ENCODE results near the gene CCDC121.

Gene CCDC121

DNA sequence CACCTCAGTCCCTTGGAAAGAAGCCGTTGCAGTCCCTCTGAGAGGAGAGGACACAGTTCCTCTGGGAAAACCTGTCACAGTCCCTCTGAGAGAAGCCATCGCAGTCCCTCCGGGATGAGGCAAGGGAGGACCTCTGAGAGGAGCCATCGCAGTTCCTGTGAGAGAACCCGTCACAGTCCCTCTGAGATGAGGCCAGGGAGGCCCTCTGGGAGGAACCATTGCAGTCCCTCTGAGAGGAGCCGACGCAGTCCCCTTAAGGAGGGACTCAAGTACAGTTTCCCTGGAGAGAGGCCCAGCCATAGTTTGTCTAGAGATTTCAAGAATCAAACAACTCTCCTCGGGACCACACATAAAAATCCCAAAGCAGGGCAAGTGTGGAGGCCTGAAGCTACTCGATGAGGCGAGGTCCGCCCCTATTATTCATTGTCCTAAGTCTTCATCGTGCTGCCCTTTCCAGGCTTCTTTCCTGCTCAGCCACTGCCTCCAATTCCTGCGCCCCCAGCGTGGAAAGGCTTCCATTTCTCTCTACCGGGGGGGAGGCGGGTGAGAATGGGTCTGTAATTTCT, 46.6 kb downstream of the CCDC121 start:
- no peak for DNase-seq (ENCODE audit: low read depth in 2 of 2)

DNA sequence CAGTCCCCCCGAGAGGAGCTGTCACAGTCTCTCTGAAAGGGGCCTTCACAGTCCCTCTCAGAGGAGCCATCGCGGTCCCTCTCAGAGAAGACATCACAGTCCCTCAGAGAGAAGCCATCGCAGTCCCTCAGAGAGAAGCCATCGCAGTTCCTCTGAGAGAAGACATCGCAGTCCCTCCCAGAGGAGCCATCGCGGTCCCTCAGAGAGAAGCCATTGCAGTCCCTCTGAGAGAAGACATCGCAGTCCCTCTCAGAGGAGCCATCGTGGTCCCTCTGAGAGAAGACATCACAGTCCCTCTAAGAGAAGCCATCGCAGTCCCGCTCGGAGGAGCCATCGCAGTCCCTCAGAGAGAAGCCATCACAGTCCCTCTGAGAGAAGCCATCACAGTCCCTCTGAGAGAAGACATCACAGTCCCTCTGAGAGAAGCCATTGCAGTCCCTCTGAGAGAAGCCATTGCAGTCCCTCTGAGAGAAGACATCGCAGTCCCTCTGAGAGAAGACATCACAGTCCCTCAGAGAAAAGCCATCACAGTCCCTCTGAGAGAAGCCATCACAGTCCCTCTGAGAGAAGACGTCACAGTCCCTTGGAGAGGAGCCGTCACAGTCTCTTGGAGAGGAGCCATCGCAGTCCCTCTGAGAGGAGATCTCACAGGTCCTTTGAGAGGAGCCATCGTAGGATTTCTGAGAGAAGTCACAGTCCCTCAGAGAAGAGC, 47.2 kb downstream of the CCDC121 start:
- no peak for DNase-seq (ENCODE audit: low read depth in 2 of 2)
